Body of pancreas (tissue), 4 donors: ENCODE data around the gene PYURF.

Experiments used
- CTCF ChIP-seq, 7 experiments: fragments of 450-650 bp in 4 of 7; fragments of 200-600 bp in 3 of 7; sonication (generic) in 3 of 7; IDR thresholded peaks; one replicate each; pipeline ENCODE4 v1.5.1; 2016 to 2019; ENCODE audit warnings: antibody characterized with exemption in 7 of 7
- POLR2A ChIP-seq, 3 donors: fragments of 450-650 bp; IDR thresholded peaks; one replicate each; pipeline ENCODE4 v1.6.1; 2016; ENCODE audit warnings: antibody characterized with exemption in 3 of 3, mild to moderate bottlenecking in 2 of 3

- no peak for TF ChIP-seq CTCF (IDR thresholded peaks at IDR 0.05)
- TF ChIP-seq POLR2A (IDR thresholded peaks at IDR 0.05): no peak
These were observed 9.7 kb upstream of the PYURF start for GRCh38 chr4:88533088-88533790.
